Measurements from ENCODE around the gene ARL5B.

Gene ARL5B

GRCh38 chr10:18713077-18713476 lies 53.8 kb downstream of the ARL5B start:
- no peak for DNase-seq

GRCh38 chr10:18718991-18719390 lies 59.8 kb downstream of the ARL5B start:
- DNase-seq = no peak

GRCh38 chr10:18719811-18720210 lies 60.6 kb downstream of the ARL5B start:
- DNase-seq = no peak

- DNase-seq = no peak
Observed at GRCh38 chr10:18721067-18721466, 61.8 kb downstream of the ARL5B start.

GRCh38 chr10:18723801-18724200 lies 64.6 kb downstream of the ARL5B start:
- no peak for DNase-seq
